Thyroid gland (tissue), 4 donors: ENCODE measurements around the gene GALNT13.

Experiments used
- CTCF ChIP-seq, 6 experiments: fragments of 200-600 bp in 3 of 6; fragments of 450-650 bp in 3 of 6; sonication (generic) in 3 of 6; IDR thresholded peaks; one replicate each; pipeline ENCODE4 v1.5.1; 2016 to 2019; ENCODE audit warnings: antibody characterized with exemption in 6 of 6, mild to moderate bottlenecking in 2 of 6, inconsistent platforms in 1 of 6, moderate library complexity in 1 of 6
- POLR2A ChIP-seq, 2 donors: fragments of 450-650 bp; IDR thresholded peaks; one replicate each; pipeline ENCODE4 v1.6.1; 2017; ENCODE audit warnings: antibody characterized with exemption in 2 of 2, mild to moderate bottlenecking in 2 of 2, moderate library complexity in 1 of 2

DNA sequence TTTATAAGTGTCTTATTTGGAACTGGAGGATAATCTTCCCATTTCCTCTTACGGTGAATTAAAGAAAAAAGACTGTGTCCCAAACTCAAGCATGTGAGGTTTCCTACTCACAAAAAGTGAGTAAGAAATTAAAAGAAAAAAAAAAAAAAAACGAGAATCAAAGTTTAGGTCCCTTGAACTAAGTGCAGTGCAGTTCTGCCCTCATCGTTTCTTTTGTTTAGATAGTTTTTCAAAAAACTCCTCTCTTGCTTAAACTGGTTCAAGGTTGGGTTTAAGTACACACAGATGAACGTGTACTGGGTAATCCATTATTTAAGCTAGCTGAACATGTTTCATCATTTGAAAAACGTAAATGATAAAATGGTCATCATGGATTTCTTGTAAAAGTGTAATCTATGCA is 590.9 kb downstream of the GALNT13 start:
- TF ChIP-seq POLR2A (IDR thresholded peaks at IDR 0.05): no peak
- no peak for TF ChIP-seq CTCF (IDR thresholded peaks at IDR 0.05)
